ENCODE data around the gene CLDN3.

CLDN3 gene

DNA sequence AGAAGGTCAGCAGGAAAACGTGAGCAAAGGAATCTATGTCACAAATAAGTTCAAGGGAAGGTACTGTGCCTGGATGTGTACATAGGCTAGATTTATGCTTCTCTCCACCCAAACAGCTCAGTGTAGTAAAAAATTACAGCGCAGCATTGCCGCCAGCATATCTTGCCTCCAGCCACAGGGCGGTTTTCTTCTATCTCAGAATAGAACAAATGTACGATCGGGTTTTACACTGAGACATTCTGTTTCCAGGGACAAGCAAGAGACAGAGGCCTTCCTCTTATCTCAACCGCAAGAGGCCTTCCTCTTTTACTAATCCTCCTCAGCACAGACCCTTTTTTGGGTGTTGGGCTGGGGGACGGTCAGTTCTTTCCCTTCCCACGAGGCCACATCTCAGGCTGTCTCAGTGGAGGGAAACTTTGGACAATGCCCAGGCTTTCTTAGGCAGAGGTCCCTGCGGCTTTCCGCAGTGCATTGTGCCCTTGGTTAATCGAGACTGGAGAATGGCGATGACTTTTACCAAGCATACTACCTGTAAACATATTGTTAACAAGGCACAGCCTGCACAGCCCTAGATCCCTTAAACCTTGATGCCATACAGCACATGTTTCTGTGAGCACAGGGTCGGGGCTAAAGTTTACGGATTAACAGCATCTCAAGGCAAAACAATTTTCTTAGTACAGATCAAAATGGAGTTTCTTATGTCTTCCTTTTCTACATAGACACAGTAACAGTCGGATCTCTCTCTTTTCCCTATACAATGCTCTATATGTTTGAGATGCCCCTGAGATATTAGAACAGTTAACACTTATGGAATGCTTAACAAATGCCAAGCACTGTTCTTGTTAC is 19.9 kb downstream of the CLDN3 start:
- Mint-ChIP-seq H3K27me3 (peaks cover 7% of the 10 kb centered on the region), H3K4me1 (ENCODE audit: low read depth) (no peaks in the 10 kb centered on the region), H3K27ac (no peak overlapping the region), H3K9me3 (no peaks in the 10 kb centered on the region), H3K4me3 (no peak overlapping the region), H3K36me3 (ENCODE audit: low read depth) (no peaks in the 10 kb centered on the region)

DNA sequence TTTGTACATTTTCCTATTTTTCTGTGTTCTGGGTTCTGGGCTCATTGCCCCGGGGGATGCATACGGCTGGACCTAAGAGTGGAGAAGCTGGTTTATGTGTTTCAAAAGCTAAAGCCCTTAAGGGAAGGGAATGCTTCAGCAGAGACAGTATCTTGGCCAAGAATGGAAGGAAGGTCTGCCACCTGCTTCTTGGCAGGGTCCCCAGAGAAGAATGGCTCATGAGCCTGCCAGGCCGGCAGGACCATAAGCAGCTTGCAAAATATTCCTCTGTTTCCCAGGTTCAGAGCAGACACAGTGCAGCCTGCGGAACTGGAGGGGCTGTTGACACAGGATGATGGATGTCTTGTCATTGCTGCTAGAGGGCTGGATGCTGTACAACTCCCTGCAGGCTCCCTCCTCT is 23.7 kb downstream of the CLDN3 start:
- no peak overlapping the region for H3K4me3 Mint-ChIP-seq
- no peaks in the 10 kb centered on the region for H3K4me1 Mint-ChIP-seq (ENCODE audit: low read depth)
- no peaks in the 10 kb centered on the region for H3K9me3 Mint-ChIP-seq
- H3K27ac Mint-ChIP-seq: no peak overlapping the region
- peaks cover 7% of the 10 kb centered on the region for H3K27me3 Mint-ChIP-seq
- no peaks in the 10 kb centered on the region for H3K36me3 Mint-ChIP-seq (ENCODE audit: low read depth)

DNA sequence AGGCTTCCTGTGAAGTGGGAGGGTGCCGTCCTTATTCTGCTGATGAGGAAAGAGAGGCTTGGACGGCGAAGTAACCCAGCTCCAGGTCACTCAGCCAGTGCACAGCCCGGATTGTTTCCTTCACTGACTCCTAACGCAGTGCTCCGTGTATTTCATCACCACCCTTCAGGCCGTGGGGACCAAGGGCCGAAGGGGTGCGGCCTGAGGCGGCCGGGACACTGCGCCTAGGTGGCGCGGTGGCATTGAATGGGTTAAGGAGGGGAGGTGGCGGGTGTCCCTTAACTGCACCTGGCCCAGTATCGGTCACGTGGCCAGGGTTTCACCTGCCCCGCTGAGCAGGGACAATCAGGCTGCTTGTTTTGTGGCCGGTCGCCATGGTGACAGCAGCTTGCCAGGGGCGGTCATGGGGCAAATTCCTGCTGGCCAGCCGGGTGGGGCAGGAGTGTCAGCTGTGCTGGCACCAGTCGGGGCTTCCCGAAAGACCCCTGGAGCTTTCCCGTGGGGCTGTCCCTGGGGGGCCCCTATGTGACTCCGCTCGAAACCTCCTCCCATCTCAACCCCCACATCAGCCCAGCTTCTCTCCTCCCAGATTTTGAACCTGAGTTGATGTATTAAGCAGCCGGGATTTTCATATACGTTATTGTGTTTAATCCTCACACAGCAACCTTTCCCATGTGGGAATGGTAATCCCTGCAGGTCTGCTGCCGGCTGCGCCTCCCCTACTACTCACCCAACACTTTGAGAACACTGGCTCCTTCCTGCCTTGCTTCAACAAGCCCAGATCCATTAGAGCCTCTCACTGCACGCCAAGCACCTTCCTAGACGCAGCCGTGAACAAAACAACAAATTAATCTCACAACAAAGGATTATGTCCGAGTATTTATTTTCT is 27.1 kb downstream of the CLDN3 start:
- Mint-ChIP-seq H3K27me3 (no peaks in the 10 kb centered on the region), H3K9me3 (no peaks in the 10 kb centered on the region), H3K4me3 (no peak overlapping the region), H3K27ac (no peak overlapping the region), H3K36me3 (ENCODE audit: low read depth) (no peaks in the 10 kb centered on the region), H3K4me1 (ENCODE audit: low read depth) (peaks cover 5% of the 10 kb centered on the region)

DNA sequence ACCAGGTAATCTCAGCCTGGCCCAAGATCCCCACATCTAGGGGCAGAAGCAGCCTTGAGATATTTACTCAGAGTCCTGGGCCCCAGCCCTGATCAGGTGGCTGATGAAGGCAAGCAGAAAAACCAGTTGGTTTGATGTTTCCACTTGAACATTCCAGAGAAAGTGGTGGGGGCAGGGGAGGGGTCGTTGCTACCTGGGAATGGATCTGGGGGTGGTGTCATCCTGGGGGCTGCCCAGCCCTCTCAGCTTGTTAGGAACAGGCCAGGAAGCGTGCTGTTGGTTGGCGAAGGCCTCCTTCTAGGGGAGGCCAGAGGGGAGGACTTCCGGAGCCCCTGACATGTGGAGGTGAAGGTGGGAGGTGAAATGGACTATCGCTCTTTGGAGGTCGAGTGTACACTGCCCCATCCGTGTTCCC is 27.7 kb downstream of the CLDN3 start:
- no peak overlapping the region for H3K4me3 Mint-ChIP-seq

DNA sequence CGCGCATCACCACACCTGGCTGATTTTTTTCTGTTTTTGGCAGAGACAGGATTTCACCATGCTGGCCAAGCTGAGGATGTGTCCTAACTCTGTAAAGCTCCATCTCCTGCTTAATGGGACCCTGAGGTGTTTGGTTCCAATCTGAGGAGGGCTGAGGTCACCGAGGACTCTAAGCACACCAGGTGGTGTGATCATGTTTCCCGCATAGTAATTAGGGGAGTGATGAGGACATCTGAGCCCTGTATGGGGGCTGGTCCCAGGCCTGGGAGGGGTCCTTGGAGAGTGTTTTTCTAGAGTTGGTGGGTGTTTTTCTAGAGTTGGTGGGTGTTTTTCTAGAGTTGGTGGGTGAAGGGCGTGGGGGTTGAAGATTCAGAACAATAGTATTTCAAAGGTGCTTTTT is 28.5 kb downstream of the CLDN3 start:
- H3K4me3 Mint-ChIP-seq: no peak overlapping the region
- no peaks in the 10 kb centered on the region for H3K27me3 Mint-ChIP-seq
- no peak overlapping the region for H3K27ac Mint-ChIP-seq
- H3K36me3 Mint-ChIP-seq (ENCODE audit: low read depth): peaks cover 4% of the 10 kb centered on the region
- no peaks in the 10 kb centered on the region for H3K9me3 Mint-ChIP-seq
- peaks cover 7% of the 10 kb centered on the region for H3K4me1 Mint-ChIP-seq (ENCODE audit: low read depth)

More for the DNA sequence above, 27.7 kb downstream of the CLDN3 start:
- H3K4me1 Mint-ChIP-seq (ENCODE audit: low read depth): peaks cover 7% of the 10 kb centered on the region
- no peaks in the 10 kb centered on the region for H3K9me3 Mint-ChIP-seq
- H3K27ac Mint-ChIP-seq: no peak overlapping the region
- no peaks in the 10 kb centered on the region for H3K36me3 Mint-ChIP-seq (ENCODE audit: low read depth)
- no peaks in the 10 kb centered on the region for H3K27me3 Mint-ChIP-seq

DNA sequence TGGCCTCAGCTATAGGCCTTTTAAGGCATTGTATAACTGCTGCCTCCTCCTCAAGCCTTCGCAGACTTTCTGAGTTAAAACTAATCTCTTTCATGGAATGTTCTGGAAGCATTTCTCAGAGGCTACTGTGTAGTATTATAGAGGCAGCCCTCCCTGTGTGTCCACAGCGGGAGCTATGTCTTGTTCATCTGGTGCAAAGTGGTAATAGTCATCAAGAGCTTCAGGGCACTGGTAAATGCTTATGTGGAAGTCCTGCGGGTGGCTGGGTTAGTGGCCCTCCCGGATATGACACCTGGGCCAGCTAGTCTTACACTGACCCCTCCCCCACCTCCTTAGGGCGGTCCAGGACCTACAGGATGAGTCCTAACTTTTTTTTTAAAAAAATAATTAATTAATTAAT is 29.3 kb downstream of the CLDN3 start:
- Mint-ChIP-seq H3K4me3 (peak overlapping the region; percentile 26), H3K9me3 (no peaks in the 10 kb centered on the region), H3K36me3 (ENCODE audit: low read depth) (peaks cover 7% of the 10 kb centered on the region), H3K27ac (no peak overlapping the region), H3K4me1 (ENCODE audit: low read depth) (peaks cover 7% of the 10 kb centered on the region), H3K27me3 (no peaks in the 10 kb centered on the region)

DNA sequence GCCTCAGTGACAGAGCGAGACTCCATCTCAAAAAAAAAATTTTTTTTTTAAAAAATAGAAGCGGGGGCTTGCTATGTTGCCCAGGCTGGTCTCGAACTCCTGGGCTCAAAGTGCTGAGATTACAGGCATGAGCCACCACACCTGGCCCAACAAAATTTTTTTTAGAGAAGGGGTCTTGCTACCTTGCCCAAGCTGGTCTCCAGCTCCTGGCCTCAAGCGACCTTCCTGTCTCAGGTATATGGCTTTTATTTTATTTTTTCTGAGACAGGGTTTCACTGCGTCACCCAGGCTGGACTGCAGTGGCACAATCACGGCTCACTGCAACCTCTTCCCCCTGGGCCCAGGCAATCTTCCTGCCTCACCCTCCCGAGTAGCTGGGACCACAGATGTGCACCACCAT is 29.9 kb downstream of the CLDN3 start:
- Mint-ChIP-seq H3K9me3 (no peaks in the 10 kb centered on the region), H3K4me3 (peak overlapping the region; percentile 26), H3K27me3 (no peaks in the 10 kb centered on the region), H3K4me1 (ENCODE audit: low read depth) (peaks cover 7% of the 10 kb centered on the region), H3K36me3 (ENCODE audit: low read depth) (peaks cover 7% of the 10 kb centered on the region), H3K27ac (no peak overlapping the region)

DNA sequence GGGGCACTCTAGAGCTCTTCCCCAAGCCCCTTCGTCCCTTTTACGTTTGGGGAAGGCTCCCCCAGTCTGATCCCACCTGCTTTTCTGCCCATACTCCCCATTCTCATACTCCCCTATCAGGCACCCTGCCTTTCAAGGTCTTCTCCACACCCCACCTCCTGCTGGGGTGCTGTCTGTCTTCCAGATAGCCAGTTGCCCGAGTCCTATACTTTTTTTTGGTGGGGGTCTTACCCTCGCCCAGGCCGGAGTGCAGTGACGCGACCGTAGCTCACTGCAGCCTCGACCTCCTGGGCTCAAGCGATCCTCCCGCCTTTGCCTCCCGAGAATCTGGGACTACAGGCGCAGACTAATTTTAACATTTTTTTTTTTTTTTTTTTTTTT is 30.7 kb downstream of the CLDN3 start:
- H3K9me3 Mint-ChIP-seq: no peaks in the 10 kb centered on the region
- H3K27me3 Mint-ChIP-seq: no peaks in the 10 kb centered on the region
- peak overlapping the region; percentile 85 for H3K27ac Mint-ChIP-seq
- H3K36me3 Mint-ChIP-seq (ENCODE audit: low read depth): peaks cover 7% of the 10 kb centered on the region
- peak overlapping the region; percentile 90 for H3K4me3 Mint-ChIP-seq
- H3K4me1 Mint-ChIP-seq (ENCODE audit: low read depth): peaks cover 10% of the 10 kb centered on the region

DNA sequence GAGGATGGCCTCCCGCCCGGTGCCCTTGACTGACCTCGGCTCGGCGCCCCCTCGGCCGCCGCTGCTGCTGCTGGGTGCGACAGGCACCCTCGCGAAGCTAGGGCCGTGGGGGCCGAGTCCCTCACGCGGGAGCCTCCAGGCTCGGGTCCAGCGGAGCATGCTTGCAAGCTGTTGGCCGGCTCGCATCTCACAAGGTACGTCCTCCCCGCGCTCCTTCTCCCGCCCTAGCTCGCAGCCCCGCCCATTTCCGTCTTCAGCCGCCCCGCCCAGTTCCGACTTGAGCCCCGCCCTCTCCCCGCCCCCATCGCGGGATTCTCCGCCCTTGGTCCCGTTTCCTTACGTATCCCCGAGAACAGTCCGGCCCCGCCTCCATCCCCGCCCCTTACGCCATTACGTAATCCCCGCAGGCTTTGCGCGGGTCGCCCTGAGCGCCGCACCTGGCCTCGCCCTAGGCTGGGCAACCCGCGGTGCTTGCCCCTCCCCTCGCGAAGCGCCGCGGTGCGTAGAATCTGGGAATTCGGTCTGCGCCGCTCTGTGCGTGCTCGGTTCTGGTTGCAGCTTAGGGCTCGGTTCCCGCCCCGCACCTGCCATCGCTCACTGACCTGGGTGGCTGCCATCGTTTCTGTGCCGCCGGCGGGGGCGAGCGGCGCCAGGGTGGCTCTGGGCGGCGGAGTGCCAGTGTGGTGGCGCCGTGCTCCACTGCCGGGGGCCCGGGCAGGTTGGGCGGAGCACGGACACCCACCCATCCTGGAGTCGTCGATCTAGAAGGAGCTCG is 31.3 kb downstream of the CLDN3 start, which contains the start of gene ABHD11:
Gene ABHD11 (minus strand): TSS at position 191 of the 775 bp plus-strand sequence. CDS start 32 bp downstream, at position 159.
- Mint-ChIP-seq H3K4me1 (ENCODE audit: low read depth) (peaks cover 10% of the 10 kb centered on the region), H3K36me3 (ENCODE audit: low read depth) (peaks cover 7% of the 10 kb centered on the region), H3K9me3 (no peaks in the 10 kb centered on the region), H3K4me3 (peak within 1 kb of the TSS; percentile 90), H3K27ac (peak within 1 kb of the TSS; percentile 93), H3K27me3 (no peaks in the 10 kb centered on the region)

DNA sequence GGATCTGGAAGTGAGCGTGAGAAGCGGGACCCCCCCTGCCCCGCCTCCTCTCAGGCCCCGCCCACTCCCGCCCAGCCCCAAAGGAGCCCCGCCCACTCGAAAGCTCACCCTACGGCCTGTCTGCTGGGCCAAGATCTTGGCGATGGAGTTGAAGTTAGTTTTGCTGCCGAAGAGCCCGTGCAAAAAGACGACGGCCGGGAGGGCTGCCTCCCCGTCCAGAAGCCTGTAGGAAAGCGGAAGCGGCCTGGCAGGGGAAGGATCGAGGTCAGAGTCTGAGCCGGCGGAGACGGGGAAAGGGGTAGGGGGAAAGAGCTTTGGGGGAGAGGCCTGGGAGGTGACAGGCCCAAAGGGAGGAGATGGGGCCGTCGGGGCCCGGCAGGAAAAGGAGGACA is 31.9 kb downstream of the CLDN3 start:
- Mint-ChIP-seq H3K9me3 (no peaks in the 10 kb centered on the region), H3K27me3 (no peaks in the 10 kb centered on the region), H3K36me3 (ENCODE audit: low read depth) (peaks cover 7% of the 10 kb centered on the region), H3K4me1 (ENCODE audit: low read depth) (peaks cover 10% of the 10 kb centered on the region), H3K27ac (peak overlapping the region; percentile 93), H3K4me3 (peak overlapping the region; percentile 90)

DNA sequence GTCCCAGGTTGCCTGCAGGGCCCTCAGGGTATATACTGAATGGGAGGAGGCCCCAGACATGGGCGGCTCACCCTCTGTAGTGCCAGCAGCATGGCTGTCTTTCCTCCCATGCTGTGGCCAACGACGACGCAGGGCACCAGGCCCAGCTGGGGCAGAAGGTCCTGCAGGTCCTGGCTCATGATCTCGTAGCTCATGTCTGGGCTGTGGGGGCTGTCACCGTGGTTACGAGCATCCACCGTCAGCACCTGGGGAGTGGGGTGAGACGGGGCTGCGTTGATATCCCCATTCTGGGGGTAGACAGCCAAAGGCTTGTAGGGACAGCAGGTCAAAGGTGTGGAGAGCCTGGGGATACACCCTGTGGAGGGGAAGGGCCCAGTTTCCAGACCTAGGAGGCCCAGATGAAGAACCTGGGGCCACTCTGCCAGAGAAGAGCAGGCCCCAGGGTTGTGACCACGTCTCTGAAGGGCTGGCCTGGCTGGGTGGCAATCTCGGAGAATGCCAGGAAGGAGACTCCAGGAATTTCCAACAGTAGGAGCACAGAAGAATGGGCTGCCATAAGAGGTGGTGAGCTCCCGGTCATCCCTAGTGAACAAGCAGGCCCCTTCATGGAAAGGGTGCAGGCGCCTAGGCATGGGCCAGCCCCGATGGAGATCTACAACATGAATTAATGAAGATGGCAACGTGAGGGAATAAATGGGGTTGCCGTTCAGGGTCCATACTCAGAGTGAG is 32.4 kb downstream of the CLDN3 start:
- Mint-ChIP-seq H3K9me3 (no peaks in the 10 kb centered on the region), H3K27me3 (no peaks in the 10 kb centered on the region), H3K36me3 (ENCODE audit: low read depth) (peaks cover 7% of the 10 kb centered on the region), H3K4me1 (ENCODE audit: low read depth) (peaks cover 10% of the 10 kb centered on the region), H3K27ac (peak overlapping the region; percentile 93), H3K4me3 (peak overlapping the region; percentile 90)

DNA sequence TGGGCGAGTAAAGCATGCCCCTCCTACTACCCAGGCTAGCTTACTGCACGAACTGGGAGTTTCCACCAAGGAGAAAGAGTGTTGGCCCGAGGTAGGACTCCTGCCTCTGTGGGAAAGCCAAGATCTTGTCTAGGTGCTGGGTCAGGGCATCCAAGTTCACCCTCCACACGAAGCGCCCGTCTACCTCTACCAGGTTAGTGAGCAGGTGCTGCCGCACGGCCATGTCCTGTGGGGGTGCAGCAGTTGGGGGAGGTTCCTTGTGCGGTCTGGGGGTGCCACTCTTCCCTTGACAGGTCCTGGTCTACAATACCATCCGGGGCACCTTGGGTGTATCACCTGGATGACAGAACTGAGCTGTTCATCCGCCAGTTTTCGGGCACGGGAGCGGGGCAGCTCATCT is 33.2 kb downstream of the CLDN3 start:
- H3K27me3 Mint-ChIP-seq: no peaks in the 10 kb centered on the region
- peaks cover 7% of the 10 kb centered on the region for H3K36me3 Mint-ChIP-seq (ENCODE audit: low read depth)
- no peak overlapping the region for H3K27ac Mint-ChIP-seq
- peaks cover 10% of the 10 kb centered on the region for H3K4me1 Mint-ChIP-seq (ENCODE audit: low read depth)
- no peak overlapping the region for H3K4me3 Mint-ChIP-seq
- no peaks in the 10 kb centered on the region for H3K9me3 Mint-ChIP-seq

DNA sequence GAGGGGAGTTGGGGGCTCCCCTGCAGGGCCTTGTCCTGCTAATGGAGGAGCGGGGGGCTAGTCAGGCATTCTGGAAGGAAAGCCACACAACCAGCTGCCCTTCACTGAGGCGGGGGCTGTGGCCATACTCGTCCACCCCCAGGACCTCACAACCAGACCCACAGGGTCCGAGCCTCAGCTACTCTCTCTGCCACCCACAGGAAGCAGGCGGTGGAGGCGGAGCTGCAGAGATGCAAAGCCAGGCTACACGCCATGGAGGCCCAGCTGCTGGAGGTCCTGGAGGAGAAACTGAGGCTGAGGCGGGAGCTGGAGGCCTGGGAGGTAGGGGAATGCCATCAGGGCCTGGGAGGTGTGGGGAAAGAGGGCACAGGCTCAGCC is 34.6 kb downstream of the CLDN3 start:
- no peak overlapping the region for H3K4me3 Mint-ChIP-seq
- peaks cover 7% of the 10 kb centered on the region for H3K36me3 Mint-ChIP-seq (ENCODE audit: low read depth)
- H3K27ac Mint-ChIP-seq: no peak overlapping the region
- peaks cover 10% of the 10 kb centered on the region for H3K4me1 Mint-ChIP-seq (ENCODE audit: low read depth)
- H3K27me3 Mint-ChIP-seq: no peaks in the 10 kb centered on the region
- H3K9me3 Mint-ChIP-seq: no peaks in the 10 kb centered on the region

Data from stimulated activated naive CD8-positive, alpha-beta T cell treated with anti-CD3 and anti-CD28 coated beads, Interleukin-15, Interleukin-2, amounts not matched to agents 100 ng/mL and 50 ng/mL, for 24 hours (primary cell).